ENCODE data around the gene ING5.
"Not testable (repeated sequence)": the region's sequence is repeated elsewhere in the genome, so short reads cannot be mapped to it uniquely, and the experiment has no call there.

The ING5 gene

GRCh38 chr2:241701399-241702154 is at the start of gene ING5:
ING5 (plus strand) TSS chr2:241702039; CDS start chr2:241702066, 27 bp downstream.
- DNase-seq: peak; percentile 55

- DNase-seq: no peak
Measured at GRCh38 chr2:241652142-241652541, 49.7 kb upstream of the ING5 start.

GRCh38 chr2:241652722-241653121 is 49.1 kb upstream of the ING5 start:
- DNase-seq: no peak

GRCh38 chr2:241653210-241653750 is 48.6 kb upstream of the ING5 start:
- no peak for DNase-seq

GRCh38 chr2:241654551-241654950 is 47.3 kb upstream of the ING5 start:
- DNase-seq: no peak

- no peak for DNase-seq
Measured at GRCh38 chr2:241655516-241656189, 46.2 kb upstream of the ING5 start.

GRCh38 chr2:241656190-241656741 is 45.6 kb upstream of the ING5 start:
- DNase-seq: no peak

GRCh38 chr2:241657786-241658254 is 44.0 kb upstream of the ING5 start:
- no peak for DNase-seq

GRCh38 chr2:241658296-241658695 is 43.5 kb upstream of the ING5 start:
- no peak for DNase-seq

GRCh38 chr2:241659150-241659739 is 42.6 kb upstream of the ING5 start:
- DNase-seq: no peak

GRCh38 chr2:241660593-241661213 is 41.1 kb upstream of the ING5 start:
- no peak for DNase-seq

GRCh38 chr2:241662731-241663130 is 39.1 kb upstream of the ING5 start:
- DNase-seq: not testable (repeated sequence)

- DNase-seq: no peak
Measured at GRCh38 chr2:241665731-241666440, 36.0 kb upstream of the ING5 start.

GRCh38 chr2:241666627-241667400 is 35.0 kb upstream of the ING5 start:
- no peak for DNase-seq

GRCh38 chr2:241668354-241668753 is 33.5 kb upstream of the ING5 start:
- no peak for DNase-seq

- DNase-seq: no peak
Measured at GRCh38 chr2:241668839-241669238, 33.0 kb upstream of the ING5 start.

GRCh38 chr2:241670333-241671110 is 31.3 kb upstream of the ING5 start:
- no peak for DNase-seq

GRCh38 chr2:241671457-241672240 is 30.2 kb upstream of the ING5 start:
- DNase-seq: no peak

All from SHP77 treated with DMSO at 0.1 percent for 48 hours (cell line).